ENCODE results near the gene MYO7A.

The MYO7A gene

GRCh38 chr11:77112641-77113381 is 15.2 kb upstream of the MYO7A start:
- TF ChIP-seq, protein P1, sequence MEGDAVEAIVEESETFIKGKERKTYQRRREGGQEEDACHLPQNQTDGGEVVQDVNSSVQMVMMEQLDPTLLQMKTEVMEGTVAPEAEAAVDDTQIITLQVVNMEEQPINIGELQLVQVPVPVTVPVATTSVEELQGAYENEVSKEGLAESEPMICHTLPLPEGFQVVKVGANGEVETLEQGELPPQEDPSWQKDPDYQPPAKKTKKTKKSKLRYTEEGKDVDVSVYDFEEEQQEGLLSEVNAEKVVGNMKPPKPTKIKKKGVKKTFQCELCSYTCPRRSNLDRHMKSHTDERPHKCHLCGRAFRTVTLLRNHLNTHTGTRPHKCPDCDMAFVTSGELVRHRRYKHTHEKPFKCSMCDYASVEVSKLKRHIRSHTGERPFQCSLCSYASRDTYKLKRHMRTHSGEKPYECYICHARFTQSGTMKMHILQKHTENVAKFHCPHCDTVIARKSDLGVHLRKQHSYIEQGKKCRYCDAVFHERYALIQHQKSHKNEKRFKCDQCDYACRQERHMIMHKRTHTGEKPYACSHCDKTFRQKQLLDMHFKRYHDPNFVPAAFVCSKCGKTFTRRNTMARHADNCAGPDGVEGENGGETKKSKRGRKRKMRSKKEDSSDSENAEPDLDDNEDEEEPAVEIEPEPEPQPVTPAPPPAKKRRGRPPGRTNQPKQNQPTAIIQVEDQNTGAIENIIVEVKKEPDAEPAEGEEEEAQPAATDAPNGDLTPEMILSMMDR (conservative IDR thresholded peaks at IDR 0.05; ENCODE audit: low read depth, low read length): no peak

DNA sequence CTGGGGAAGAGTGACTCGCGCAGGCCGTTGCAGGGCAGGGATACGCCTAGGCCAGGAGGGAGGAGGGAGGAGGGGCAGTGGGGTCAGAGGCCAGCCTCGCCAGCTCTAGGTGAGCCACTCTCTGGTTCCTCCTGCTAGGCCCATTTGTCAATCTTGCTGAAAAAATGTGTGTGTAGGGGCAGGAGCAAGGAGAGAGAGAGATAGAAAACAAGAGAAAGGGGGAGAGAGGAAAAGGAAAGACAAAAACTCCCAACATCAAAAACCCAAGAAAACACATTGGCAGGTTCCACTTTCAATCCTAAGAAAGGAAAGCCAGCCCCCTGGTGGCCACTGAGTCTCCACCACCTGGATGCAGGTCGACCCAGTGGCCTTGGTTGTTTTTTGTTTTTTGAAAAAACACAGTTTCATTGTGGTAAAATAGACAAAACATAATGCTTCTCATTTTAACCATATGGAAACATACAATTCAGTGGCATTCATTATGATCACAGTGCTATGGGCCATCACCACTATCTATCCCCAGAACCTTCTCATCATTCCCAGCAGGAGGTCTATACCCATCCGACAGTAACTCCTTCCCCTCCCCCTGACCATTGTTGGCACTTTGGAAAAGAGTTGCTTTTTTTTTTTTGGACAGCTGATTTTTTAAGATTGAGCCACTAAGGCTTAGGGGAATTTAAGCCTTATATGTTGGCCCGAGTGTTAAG is 14.5 kb upstream of the MYO7A start:
- H3K79me2 ChIP-seq (ENCODE audit: insufficient read depth, low read depth): no peaks in the 10 kb centered on the region
- no peak overlapping the region for H3K27ac ChIP-seq
- TF ChIP-seq, protein P1 (conservative IDR thresholded peaks at IDR 0.05; ENCODE audit: low read depth, low read length): peak; percentile 75
- H3K36me3 ChIP-seq (ENCODE audit: insufficient read depth): no peaks in the 10 kb centered on the region
- H3K4me2 ChIP-seq: no peak overlapping the region
- no peak overlapping the region for H3K4me3 ChIP-seq (IDR thresholded peaks at IDR 0.05; ENCODE audit: insufficient read depth, low read depth, low read length)
- H2AFZ ChIP-seq (ENCODE audit: low read depth): peak overlapping the region; percentile 31; the same call in 1 of the 2 replicates
- H3K4me1 ChIP-seq (ENCODE audit: low read depth, poor library complexity, severe bottlenecking): no peaks in the 10 kb centered on the region
- no peaks in the 10 kb centered on the region for H3K27me3 ChIP-seq (ENCODE audit: insufficient read depth, low read depth)
- H3K9ac ChIP-seq: no peak overlapping the region
- H4K20me1 ChIP-seq (ENCODE audit: insufficient read depth): no peaks in the 10 kb centered on the region

More at GRCh38 chr11:77112641-77113381, 15.2 kb upstream of the MYO7A start:
- Histone ChIP-seq H3K4me3 (IDR thresholded peaks at IDR 0.05; ENCODE audit: insufficient read depth, low read depth, low read length) (no peak overlapping the region), H3K36me3 (ENCODE audit: insufficient read depth) (no peaks in the 10 kb centered on the region), H3K4me2 (no peak overlapping the region), H3K4me1 (ENCODE audit: low read depth, poor library complexity, severe bottlenecking) (no peaks in the 10 kb centered on the region), H3K27ac (no peak overlapping the region), H3K27me3 (ENCODE audit: insufficient read depth, low read depth) (no peaks in the 10 kb centered on the region), H4K20me1 (ENCODE audit: insufficient read depth) (no peaks in the 10 kb centered on the region), H3K9ac (no peak overlapping the region), H3K79me2 (ENCODE audit: insufficient read depth, low read depth) (no peaks in the 10 kb centered on the region), H2AFZ (ENCODE audit: low read depth) (0 out of 2 replicates have a peak overlapping the region, but pooled peaks have one; percentile 31)

GRCh38 chr11:77114089-77114463 is 14.0 kb upstream of the MYO7A start:
- no peaks in the 10 kb centered on the region for H3K27me3 ChIP-seq (ENCODE audit: insufficient read depth, low read depth)
- no peaks in the 10 kb centered on the region for H3K79me2 ChIP-seq (ENCODE audit: insufficient read depth, low read depth)
- no peaks in the 10 kb centered on the region for H3K4me1 ChIP-seq (ENCODE audit: low read depth, poor library complexity, severe bottlenecking)
- H3K9ac ChIP-seq: no peak overlapping the region
- H3K27ac ChIP-seq: no peak overlapping the region
- H3K4me2 ChIP-seq: no peak overlapping the region
- TF ChIP-seq, protein P1 (conservative IDR thresholded peaks at IDR 0.05; ENCODE audit: low read depth, low read length): no peak
- no peak overlapping the region for H2AFZ ChIP-seq (ENCODE audit: low read depth)
- no peaks in the 10 kb centered on the region for H3K36me3 ChIP-seq (ENCODE audit: insufficient read depth)
- no peaks in the 10 kb centered on the region for H4K20me1 ChIP-seq (ENCODE audit: insufficient read depth)
- H3K4me3 ChIP-seq (IDR thresholded peaks at IDR 0.05; ENCODE audit: insufficient read depth, low read depth, low read length): no peak overlapping the region

- Histone ChIP-seq H3K27ac (no peak overlapping the region), H3K4me2 (no peak overlapping the region), H3K36me3 (ENCODE audit: insufficient read depth) (no peaks in the 10 kb centered on the region), H3K79me2 (ENCODE audit: insufficient read depth, low read depth) (no peaks in the 10 kb centered on the region), H3K4me3 (IDR thresholded peaks at IDR 0.05; ENCODE audit: insufficient read depth, low read depth, low read length) (no peak overlapping the region), H3K27me3 (ENCODE audit: insufficient read depth, low read depth) (no peaks in the 10 kb centered on the region), H4K20me1 (ENCODE audit: insufficient read depth) (no peaks in the 10 kb centered on the region), H2AFZ (ENCODE audit: low read depth) (no peak overlapping the region), H3K9ac (no peak overlapping the region), H3K4me1 (ENCODE audit: low read depth, poor library complexity, severe bottlenecking) (no peaks in the 10 kb centered on the region)
- TF ChIP-seq, protein P1 (conservative IDR thresholded peaks at IDR 0.05; ENCODE audit: low read depth, low read length): peak; percentile 61; the same call in 1 of the 2 replicates
These were observed 12.8 kb upstream of the MYO7A start for GRCh38 chr11:77115181-77115611.
